WI38 (cell line): ENCODE results near the gene CUEDC1.

Experiments used
- H3K4me3 ChIP-seq: 2 replicates; pipeline ENCODE4 v1.5.1; 2011; ENCODE audit warnings: low read depth, mild to moderate bottlenecking, control low read depth, low read length
- CTCF ChIP-seq: IDR thresholded peaks from 2 replicates; pipeline ENCODE4 v1.5.1; 2012; ENCODE audit warnings: low read depth, mild to moderate bottlenecking, control low read depth, low read length

CUEDC1 gene

GRCh38 chr17:57999010-57999495, 43.8 kb upstream of the CUEDC1 start:
- TF ChIP-seq CTCF = no peak
- H3K4me3 ChIP-seq = no peak overlapping the region

GRCh38 chr17:57997085-57997809, 42.0 kb upstream of the CUEDC1 start:
- TF ChIP-seq CTCF = no peak

GRCh38 chr17:57995076-57995956, 40.1 kb upstream of the CUEDC1 start:
- TF ChIP-seq CTCF = peak; percentile 61
- H3K4me3 ChIP-seq = no peak overlapping the region

More at GRCh38 chr17:57997085-57997809, 42.0 kb upstream of the CUEDC1 start:
- H3K4me3 ChIP-seq = no peak overlapping the region

GRCh38 chr17:57994436-57994835, 39.2 kb upstream of the CUEDC1 start:
- TF ChIP-seq CTCF = no peak

GRCh38 chr17:57993471-57994365, 38.5 kb upstream of the CUEDC1 start:
- no peak for TF ChIP-seq CTCF
- H3K4me3 ChIP-seq = no peak overlapping the region

More at GRCh38 chr17:57994436-57994835, 39.2 kb upstream of the CUEDC1 start:
- H3K4me3 ChIP-seq = no peak overlapping the region

GRCh38 chr17:57991537-57991936, 36.3 kb upstream of the CUEDC1 start:
- no peak for TF ChIP-seq CTCF

More at GRCh38 chr17:57991537-57991936, 36.3 kb upstream of the CUEDC1 start:
- no peak overlapping the region for H3K4me3 ChIP-seq
